Activated CD4-positive, alpha-beta T cell treated with anti-CD3 and anti-CD28 coated beads, Interleukin-2, amount 10 ng/mL, durations not matched to agents 7 days and 5 days (primary cell): Measurements from ENCODE around the gene LGALS9C. TPM values are rescaled to one million over a fixed set of nuclear protein-coding genes. Genes with fewer than 3 reads are reported as not detected.
"Not testable (repeated sequence)": the region's sequence is repeated elsewhere in the genome, so short reads cannot be mapped to it uniquely, and the experiment has no call there.

ENCODE experiments used
- CTCF ChIA-PET: fragments of 350-600 bp; sonication (Branson Sonifier 250); formaldehyde crosslinking; loops from one replicate; lab custom pipeline; 2021; ENCODE audit warnings: antibody characterized with exemption; lab: Charles Lee
- POLR2A ChIA-PET: fragments of 350-600 bp; sonication (Branson Sonifier 250); formaldehyde crosslinking; loops from one replicate; lab custom pipeline; 2021; ENCODE audit warnings: antibody characterized with exemption; lab: Charles Lee
- DNase-seq: peaks from one replicate; pipeline ENCODE4 v3.0.0-alpha.2; 2020
- H3K27ac Mint-ChIP-seq: one replicate; pipeline ENCODE4 v1.8.0; 2021; ENCODE audit warnings: mild to moderate bottlenecking, moderate library complexity, mixed read lengths
- H3K27me3 Mint-ChIP-seq: one replicate; pipeline ENCODE4 v1.8.0; 2021; ENCODE audit warnings: mixed read lengths
- H3K36me3 Mint-ChIP-seq: one replicate; pipeline ENCODE4 v1.8.0; 2021; ENCODE audit warnings: low read depth, mixed read lengths
- H3K4me1 Mint-ChIP-seq: one replicate; pipeline ENCODE4 v1.8.0; 2021; ENCODE audit warnings: mixed read lengths
- H3K4me3 Mint-ChIP-seq: one replicate; pipeline ENCODE4 v1.8.0; 2021; ENCODE audit warnings: mild to moderate bottlenecking, moderate library complexity, mixed read lengths
- H3K9me3 Mint-ChIP-seq: one replicate; pipeline ENCODE4 v1.8.0; 2021; ENCODE audit warnings: mixed read lengths
- total RNA-seq, 2 experiments: library from RNA; stranded (reverse); gene quantifications; one replicate each; pipeline ENCODE4 v1.2.3, GENCODE V29; 2021

Gene LGALS9C
- total RNA-seq, 2 experiments from 2014 or later: 0.73 to 0.74 TPM

- H3K4me3 Mint-ChIP-seq, POLR2A ChIA-PET, DNase-seq, H3K27me3 Mint-ChIP-seq, H3K36me3 Mint-ChIP-seq, H3K9me3 Mint-ChIP-seq, H3K4me1 Mint-ChIP-seq, H3K27ac Mint-ChIP-seq, CTCF ChIA-PET: not testable (repeated sequence)
Observed at GRCh38 chr17:18467001-18467400, 9.6 kb upstream of the LGALS9C start.

- CTCF ChIA-PET, H3K4me3 Mint-ChIP-seq, H3K27me3 Mint-ChIP-seq, H3K9me3 Mint-ChIP-seq, DNase-seq, POLR2A ChIA-PET, H3K27ac Mint-ChIP-seq, H3K36me3 Mint-ChIP-seq, H3K4me1 Mint-ChIP-seq: not testable (repeated sequence)
Observed at GRCh38 chr17:18468472-18469171, 8.0 kb upstream of the LGALS9C start.

- H3K27ac Mint-ChIP-seq, H3K27me3 Mint-ChIP-seq, POLR2A ChIA-PET, H3K36me3 Mint-ChIP-seq, H3K4me1 Mint-ChIP-seq, CTCF ChIA-PET, DNase-seq, H3K4me3 Mint-ChIP-seq, H3K9me3 Mint-ChIP-seq: not testable (repeated sequence)
Observed at GRCh38 chr17:18469837-18470236, 6.8 kb upstream of the LGALS9C start.

GRCh38 chr17:18470345-18470930 lies 6.2 kb upstream of the LGALS9C start:
- H3K27ac Mint-ChIP-seq, CTCF ChIA-PET, H3K4me3 Mint-ChIP-seq, POLR2A ChIA-PET, H3K4me1 Mint-ChIP-seq, DNase-seq, H3K27me3 Mint-ChIP-seq, H3K9me3 Mint-ChIP-seq, H3K36me3 Mint-ChIP-seq: not testable (repeated sequence)

GRCh38 chr17:18473967-18474366 lies 2.6 kb upstream of the LGALS9C start:
- POLR2A ChIA-PET, H3K36me3 Mint-ChIP-seq, H3K27me3 Mint-ChIP-seq, H3K9me3 Mint-ChIP-seq, H3K27ac Mint-ChIP-seq, CTCF ChIA-PET, H3K4me1 Mint-ChIP-seq, DNase-seq, H3K4me3 Mint-ChIP-seq: not testable (repeated sequence)

- H3K27ac Mint-ChIP-seq, POLR2A ChIA-PET, H3K4me3 Mint-ChIP-seq, H3K27me3 Mint-ChIP-seq, H3K36me3 Mint-ChIP-seq, H3K9me3 Mint-ChIP-seq, DNase-seq, CTCF ChIA-PET, H3K4me1 Mint-ChIP-seq: not testable (repeated sequence)
Observed at GRCh38 chr17:18474754-18475153, 1.8 kb upstream of the LGALS9C start.

GRCh38 chr17:18477367-18477766 lies 778 bp downstream of the LGALS9C start:
- H3K9me3 Mint-ChIP-seq, POLR2A ChIA-PET, H3K27ac Mint-ChIP-seq, CTCF ChIA-PET, H3K27me3 Mint-ChIP-seq, H3K36me3 Mint-ChIP-seq, H3K4me1 Mint-ChIP-seq, H3K4me3 Mint-ChIP-seq, DNase-seq: not testable (repeated sequence)

GRCh38 chr17:18478362-18478761 lies 1.8 kb downstream of the LGALS9C start:
- H3K36me3 Mint-ChIP-seq, POLR2A ChIA-PET, DNase-seq, CTCF ChIA-PET, H3K27me3 Mint-ChIP-seq, H3K4me1 Mint-ChIP-seq, H3K27ac Mint-ChIP-seq, H3K9me3 Mint-ChIP-seq, H3K4me3 Mint-ChIP-seq: not testable (repeated sequence)

- H3K27me3 Mint-ChIP-seq, POLR2A ChIA-PET, H3K4me3 Mint-ChIP-seq, H3K9me3 Mint-ChIP-seq, DNase-seq, CTCF ChIA-PET, H3K4me1 Mint-ChIP-seq, H3K36me3 Mint-ChIP-seq, H3K27ac Mint-ChIP-seq: not testable (repeated sequence)
Observed at GRCh38 chr17:18478977-18479595, 2.5 kb downstream of the LGALS9C start.

- H3K4me1 Mint-ChIP-seq, H3K9me3 Mint-ChIP-seq, H3K27ac Mint-ChIP-seq, DNase-seq, POLR2A ChIA-PET, H3K4me3 Mint-ChIP-seq, H3K36me3 Mint-ChIP-seq, CTCF ChIA-PET, H3K27me3 Mint-ChIP-seq: not testable (repeated sequence)
Observed at GRCh38 chr17:18481775-18482174, 5.2 kb downstream of the LGALS9C start.

GRCh38 chr17:18485936-18486464 lies 9.4 kb downstream of the LGALS9C start:
- POLR2A ChIA-PET, H3K27me3 Mint-ChIP-seq, H3K27ac Mint-ChIP-seq, H3K36me3 Mint-ChIP-seq, H3K4me3 Mint-ChIP-seq, DNase-seq, H3K4me1 Mint-ChIP-seq, H3K9me3 Mint-ChIP-seq, CTCF ChIA-PET: not testable (repeated sequence)

- H3K4me3 Mint-ChIP-seq, CTCF ChIA-PET, H3K4me1 Mint-ChIP-seq, H3K27ac Mint-ChIP-seq, H3K9me3 Mint-ChIP-seq, POLR2A ChIA-PET, H3K36me3 Mint-ChIP-seq, DNase-seq, H3K27me3 Mint-ChIP-seq: not testable (repeated sequence)
Observed at GRCh38 chr17:18487633-18488032, 11.0 kb downstream of the LGALS9C start.

GRCh38 chr17:18488622-18489021 lies 12.0 kb downstream of the LGALS9C start:
- H3K27ac Mint-ChIP-seq, H3K4me1 Mint-ChIP-seq, DNase-seq, H3K27me3 Mint-ChIP-seq, H3K36me3 Mint-ChIP-seq, H3K4me3 Mint-ChIP-seq, CTCF ChIA-PET, H3K9me3 Mint-ChIP-seq, POLR2A ChIA-PET: not testable (repeated sequence)
